HCT116 (cell line): Measurements from ENCODE around the gene WASL. TPM values are rescaled to one million over a fixed set of nuclear protein-coding genes. Genes with fewer than 3 reads are reported as not detected.

Source experiments
- ATAC-seq: fragments of 200-7000 bp; cut with Tn5 transposase; 2 replicates; pipeline ENCODE4 v1.9.1; 2020; ENCODE audit warnings: mild to moderate bottlenecking, moderate library complexity
- BruUV-seq: library from RNA; stranded (reverse); fragments of 400-500 nt; replicated peaks from 2 replicates; lab custom pipeline; 2021; lab: Mats Ljungman, UMichigan
- CTCF ChIA-PET: fragments of 300-600 bp; sonication (Branson Sonifier 250); formaldehyde crosslinking; loops from one replicate; lab custom pipeline; 2021; ENCODE audit warnings: antibody characterized with exemption; lab: Charles Lee
- POLR2A ChIA-PET: fragments of 300-600, 350-600 bp; sonication (Branson Sonifier 250); formaldehyde crosslinking; loops from one replicate; lab custom pipeline; 2021; ENCODE audit warnings: antibody characterized with exemption; lab: Charles Lee
- RAD21 ChIA-PET, 2 experiments: fragments of 300-600 bp; sonication (Branson Sonifier 250); formaldehyde crosslinking; loops; one replicate each; lab custom pipeline; 2023; ENCODE audit warnings: low total read pairs in 2 of 2; ENCODE audit not compliant: uncharacterized antibody in 2 of 2, unreplicated experiment in 2 of 2, low non-redundant PET in 1 of 2; lab: Charles Lee
- DNase-seq: peaks from one replicate; pipeline ENCODE4 v3.0.0-alpha.2; 2010; ENCODE audit warnings: low read depth, low spot score
- H2AFZ ChIP-seq: fragments of 200-600 bp; shearing (Covaris generic), sonication (generic); 2 replicates; pipeline ENCODE4 v1.6.1; 2017; ENCODE audit warnings: low read depth, mixed run types, mixed read lengths, antibody characterized with exemption, low read length; ENCODE audit not compliant: poor library complexity, severe bottlenecking
- H3K27ac ChIP-seq: 2 replicates; pipeline ENCODE4 v1.5.1; 2012; ENCODE audit warnings: low read depth, low read length
- H3K27me3 ChIP-seq: fragments of 200-600 bp; sonication (generic); 2 replicates; pipeline ENCODE4 v1.6.1; 2016; ENCODE audit warnings: mixed run types, low read length, mixed read lengths; ENCODE audit not compliant: insufficient read depth
- H3K36me3 ChIP-seq, 2 experiments: fragments of 200-500 bp in 1 of 2; fragments of 200-600 bp in 1 of 2; sonication (Bioruptor generic) in 1 of 2; sonication (generic) in 1 of 2; 2 replicates each; pipeline versions ENCODE4 v1.5.1 to v1.6.1; 2014 to 2016; ENCODE audit warnings: low read length in 2 of 2, inconsistent platforms in 1 of 2, mixed read lengths in 1 of 2, mixed run types in 1 of 2; ENCODE audit not compliant: insufficient read depth in 2 of 2, control insufficient read depth in 1 of 2
- H3K4me1 ChIP-seq, 2 experiments: fragments of 200-600 bp in 1 of 2; sonication (generic) in 1 of 2; 2 replicates each; pipeline versions ENCODE4 v1.5.1 to v1.6.1; 2012 to 2017; ENCODE audit warnings: low read length in 2 of 2, inconsistent platforms in 1 of 2, mild to moderate bottlenecking in 1 of 2, mixed read lengths in 1 of 2, mixed run types in 1 of 2, moderate library complexity in 1 of 2; ENCODE audit not compliant: insufficient read depth in 2 of 2, control insufficient read depth in 1 of 2
- H3K4me2 ChIP-seq: fragments of 200-600 bp; sonication (generic); 2 replicates; pipeline ENCODE4 v1.6.1; 2017; ENCODE audit warnings: mixed run types, low read length, mixed read lengths
- H3K4me3 ChIP-seq, 2 experiments: fragments of 200-600 bp in 1 of 2; sonication (generic) in 1 of 2; replicated peaks in 1 of 2; 2 replicates each; pipeline ENCODE4 v1.5.1; 2011 to 2016; ENCODE audit warnings: low read length in 2 of 2, control low read depth in 1 of 2, low read depth in 1 of 2, mild to moderate bottlenecking in 1 of 2, mixed read lengths in 1 of 2, mixed run types in 1 of 2
- H3K79me2 ChIP-seq: fragments of 200-600 bp; sonication (generic); 2 replicates; pipeline ENCODE4 v1.6.1; 2017; ENCODE audit warnings: mild to moderate bottlenecking, mixed run types, low read length, moderate library complexity, mixed read lengths; ENCODE audit not compliant: insufficient read depth
- H3K9ac ChIP-seq: fragments of 200-600 bp; sonication (generic); 2 replicates; pipeline ENCODE4 v1.6.1; 2016; ENCODE audit warnings: low read length, mixed read lengths
- H3K9me2 ChIP-seq: fragments of 200-600 bp; sonication (generic), shearing (Covaris generic); 2 replicates; pipeline ENCODE4 v1.6.1; 2017; ENCODE audit warnings: mixed run types, mild to moderate bottlenecking, moderate library complexity; ENCODE audit not compliant: insufficient read depth
- H3K9me3 ChIP-seq, 2 experiments: fragments of 200-500 bp in 1 of 2; fragments of 200-600 bp in 1 of 2; sonication (Bioruptor generic) in 1 of 2; sonication (generic) in 1 of 2; 2 replicates each; pipeline ENCODE4 v1.6.1; 2014 to 2017; ENCODE audit warnings: low read length in 2 of 2, mixed read lengths in 2 of 2, inconsistent platforms in 1 of 2, low read depth in 1 of 2, mild to moderate bottlenecking in 1 of 2, mixed run types in 1 of 2, moderate library complexity in 1 of 2; ENCODE audit not compliant: control insufficient read depth in 1 of 2, insufficient read depth in 1 of 2
- H4K20me1 ChIP-seq: fragments of 200-600 bp; sonication (generic), shearing (Covaris generic); 2 replicates; pipeline ENCODE4 v1.6.1; 2017; ENCODE audit warnings: mixed run types, mild to moderate bottlenecking, moderate library complexity; ENCODE audit not compliant: insufficient read depth
- ATF3 ChIP-seq: IDR thresholded peaks from 2 replicates; pipeline ENCODE4 v1.6.1; 2012
- ELF1 ChIP-seq: IDR thresholded peaks from 2 replicates; pipeline ENCODE4 v1.6.1; 2012; ENCODE audit warnings: low read depth, borderline replicate concordance
- EZH2 ChIP-seq: fragments of 200-600 bp; sonication (generic); IDR thresholded peaks from 2 replicates; pipeline ENCODE4 v1.6.1; 2017; ENCODE audit warnings: antibody characterized with exemption, mixed run types
- EZH2phosphoT487 ChIP-seq: fragments of 200-600 bp; IDR thresholded peaks from 2 replicates; pipeline ENCODE4 v1.6.1; 2018; ENCODE audit warnings: antibody characterized with exemption, borderline replicate concordance
- FOSL1 ChIP-seq: IDR thresholded peaks from 2 replicates; pipeline ENCODE4 v1.6.1; 2012; ENCODE audit warnings: low read depth
- MAX ChIP-seq: IDR thresholded peaks from 2 replicates; pipeline ENCODE4 v1.6.1; 2012
- POLR2A ChIP-seq: IDR thresholded peaks from 2 replicates; pipeline ENCODE4 v1.7.0; 2011; ENCODE audit warnings: borderline replicate concordance; ENCODE audit not compliant: insufficient read depth, insufficient read length; ENCODE audit errors: extremely low read depth
- POLR2AphosphoS5 ChIP-seq: IDR thresholded peaks from 2 replicates; pipeline ENCODE4 v1.6.1; 2011; ENCODE audit warnings: mild to moderate bottlenecking, low read depth, low read length, moderate library complexity
- SRF ChIP-seq: IDR thresholded peaks from 2 replicates; pipeline ENCODE4 v1.6.1; 2012; ENCODE audit warnings: low read depth
- TCF7L2 ChIP-seq: IDR thresholded peaks from 2 replicates; pipeline ENCODE4 v1.7.0; 2011; ENCODE audit warnings: borderline replicate concordance, inconsistent platforms; ENCODE audit not compliant: insufficient read depth, insufficient read length; ENCODE audit errors: extremely low read depth
- YY1 ChIP-seq: IDR thresholded peaks from 2 replicates; pipeline ENCODE4 v1.6.1; 2011; ENCODE audit warnings: low read length, low read depth, moderate library complexity, mild to moderate bottlenecking; ENCODE audit not compliant: insufficient replicate concordance; ENCODE audit errors: extremely low read depth
- ZBTB33 ChIP-seq: IDR thresholded peaks from 2 replicates; pipeline ENCODE4 v1.6.1; 2011; ENCODE audit warnings: mild to moderate bottlenecking, low read length, moderate library complexity; ENCODE audit not compliant: insufficient replicate concordance; ENCODE audit errors: extremely low read depth
- ZFX ChIP-seq: fragments of 450-650 bp; IDR thresholded peaks from 2 replicates; pipeline ENCODE4 v1.6.1; 2017
- intact Hi-C: fragments of 100-400 bp; cut with micrococcal nuclease; formaldehyde crosslinking; loops from 2 replicates; pipeline ENCODE4 v1.10.0; 2022
- total RNA-seq: library from RNA; stranded (reverse); gene quantifications from one replicate; pipeline ENCODE4 v1.2.1, GENCODE V29; 2021; ENCODE audit not compliant: unreplicated experiment

WASL gene
- total RNA-seq, 1 experiment from 2014 or later: 26.2 TPM

DNA sequence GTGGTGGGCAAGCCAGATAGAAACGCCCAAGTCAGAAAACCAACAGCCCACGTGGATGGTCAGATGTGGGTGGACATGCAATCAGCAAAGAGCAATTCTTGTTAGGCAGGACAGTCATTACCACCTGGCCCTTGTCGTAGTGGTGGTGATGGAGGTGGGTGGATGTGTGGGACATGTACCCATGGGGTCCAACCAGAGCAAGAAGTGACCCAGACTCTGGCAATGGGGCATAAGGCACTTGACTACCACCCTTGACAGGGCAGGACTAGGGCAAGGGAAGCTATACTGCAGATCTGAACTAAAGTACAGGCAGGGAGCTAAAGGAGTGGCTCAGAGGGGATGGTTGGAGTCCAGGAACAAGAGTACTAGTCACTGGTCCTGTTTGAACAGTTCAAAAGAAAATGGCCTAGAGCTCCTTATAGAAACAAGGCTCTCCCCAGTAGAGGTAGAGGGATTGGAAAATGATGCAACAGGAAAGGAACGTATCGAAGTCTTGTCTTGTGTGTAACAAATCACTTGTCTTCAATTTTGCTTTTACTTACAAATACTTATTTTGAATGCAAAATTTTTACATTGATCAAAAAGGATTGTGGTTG lies 75.6 kb downstream of the WASL start:
- Histone ChIP-seq H3K9me2 (no peaks in the 10 kb centered on the region), H3K4me1 (no peaks in the 10 kb centered on the region), H3K4me2 (no peak overlapping the region), H3K36me3 (no peaks in the 10 kb centered on the region), H3K27me3 (no peaks in the 10 kb centered on the region), H3K9ac (no peak overlapping the region), H4K20me1 (no peaks in the 10 kb centered on the region), H2AFZ (no peak overlapping the region), H3K79me2 (no peaks in the 10 kb centered on the region), H3K4me3 (no peak overlapping the region), H3K9me3 (no peaks in the 10 kb centered on the region), H3K27ac (no peak overlapping the region)
- RAD21 ChIA-PET: no interaction called here
- CTCF ChIA-PET: interaction anchor here (2.2 kb wide), 1 partner anchor 9 kb away, joined by 7 read pairs; no protein-coding TSS in a partner anchor
- BruUV-seq: no TSS peak
- DNase-seq (no peak), ATAC-seq (no peak)
- TF ChIP-seq SRF (no peak), ATF3 (no peak), TCF7L2 (no peak), ZFX (no peak), ELF1 (no peak), FOSL1 (no peak), EZH2 (no peak), ZBTB33 (no peak), YY1 (no peak), MAX (no peak), POLR2A (no peak), EZH2phosphoT487 (no peak), POLR2AphosphoS5 (no peak)
- intact Hi-C loops: no loop called here
- POLR2A ChIA-PET: no interaction called here
